Fibroblast of villous mesenchyme (primary cell): ENCODE data around the gene TOM1. TPM values are rescaled to one million over a fixed set of nuclear protein-coding genes. Genes with fewer than 3 reads are reported as not detected.
A peak's percentile ranks its signal among the peaks of the same experiment; 100 is the strongest.

Experiments
- DNase-seq: peaks from one replicate; pipeline ENCODE4 v3.0.0-alpha.2; 2010; ENCODE audit warnings: low read depth
- H3K4me3 ChIP-seq: 2 replicates; pipeline ENCODE4 v1.5.1; 2011; ENCODE audit warnings: low read depth, mild to moderate bottlenecking, low read length
- total RNA-seq: library from RNA; depleted of rRNA; stranded (reverse); fragments of >200 nt; gene quantifications from 2 replicates; pipeline ENCODE4 v1.2.3, GENCODE V29; 2012
- TF ChIP-seq, protein P1 (sequence below): IDR thresholded peaks from 2 replicates; pipeline ENCODE4 v1.5.1; 2012; ENCODE audit warnings: low read depth, mild to moderate bottlenecking, low read length; ENCODE audit not compliant: insufficient read depth

The TOM1 gene
- total RNA-seq, 1 donor, result 53.1 TPM

DNA sequence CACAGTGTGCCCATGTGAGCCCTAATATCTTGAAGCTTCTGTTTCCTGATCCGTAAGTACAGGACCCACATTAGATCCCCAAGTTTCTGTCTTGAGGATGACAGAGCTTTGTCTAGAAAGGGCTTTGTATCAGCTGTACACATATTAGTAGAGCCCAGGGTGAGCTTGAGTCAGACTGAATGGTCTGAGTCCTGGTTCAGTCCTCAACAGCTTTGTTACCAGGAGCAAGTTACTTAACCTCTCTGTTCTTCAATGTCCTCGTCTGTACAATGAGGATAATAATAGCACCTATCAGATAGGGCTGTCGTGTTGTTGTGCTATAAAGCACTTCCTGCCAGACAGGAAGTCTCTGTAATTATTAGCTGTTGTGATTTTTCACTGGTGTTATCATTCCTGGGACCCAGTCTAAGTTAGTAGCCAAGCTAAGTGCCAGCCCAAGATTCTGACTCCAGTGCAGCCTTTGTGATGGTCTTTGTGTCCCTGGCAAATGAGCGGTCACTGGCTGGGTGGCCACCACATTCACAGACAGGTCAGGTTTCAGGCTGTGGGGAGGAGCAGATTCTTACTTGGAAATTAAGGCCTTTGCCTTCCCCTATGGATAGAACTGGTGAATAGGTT, 6.8 kb downstream of the TOM1 start:
- TF ChIP-seq, protein P1, sequence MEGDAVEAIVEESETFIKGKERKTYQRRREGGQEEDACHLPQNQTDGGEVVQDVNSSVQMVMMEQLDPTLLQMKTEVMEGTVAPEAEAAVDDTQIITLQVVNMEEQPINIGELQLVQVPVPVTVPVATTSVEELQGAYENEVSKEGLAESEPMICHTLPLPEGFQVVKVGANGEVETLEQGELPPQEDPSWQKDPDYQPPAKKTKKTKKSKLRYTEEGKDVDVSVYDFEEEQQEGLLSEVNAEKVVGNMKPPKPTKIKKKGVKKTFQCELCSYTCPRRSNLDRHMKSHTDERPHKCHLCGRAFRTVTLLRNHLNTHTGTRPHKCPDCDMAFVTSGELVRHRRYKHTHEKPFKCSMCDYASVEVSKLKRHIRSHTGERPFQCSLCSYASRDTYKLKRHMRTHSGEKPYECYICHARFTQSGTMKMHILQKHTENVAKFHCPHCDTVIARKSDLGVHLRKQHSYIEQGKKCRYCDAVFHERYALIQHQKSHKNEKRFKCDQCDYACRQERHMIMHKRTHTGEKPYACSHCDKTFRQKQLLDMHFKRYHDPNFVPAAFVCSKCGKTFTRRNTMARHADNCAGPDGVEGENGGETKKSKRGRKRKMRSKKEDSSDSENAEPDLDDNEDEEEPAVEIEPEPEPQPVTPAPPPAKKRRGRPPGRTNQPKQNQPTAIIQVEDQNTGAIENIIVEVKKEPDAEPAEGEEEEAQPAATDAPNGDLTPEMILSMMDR, result no peak
- DNase-seq, result peak; percentile 42

DNA sequence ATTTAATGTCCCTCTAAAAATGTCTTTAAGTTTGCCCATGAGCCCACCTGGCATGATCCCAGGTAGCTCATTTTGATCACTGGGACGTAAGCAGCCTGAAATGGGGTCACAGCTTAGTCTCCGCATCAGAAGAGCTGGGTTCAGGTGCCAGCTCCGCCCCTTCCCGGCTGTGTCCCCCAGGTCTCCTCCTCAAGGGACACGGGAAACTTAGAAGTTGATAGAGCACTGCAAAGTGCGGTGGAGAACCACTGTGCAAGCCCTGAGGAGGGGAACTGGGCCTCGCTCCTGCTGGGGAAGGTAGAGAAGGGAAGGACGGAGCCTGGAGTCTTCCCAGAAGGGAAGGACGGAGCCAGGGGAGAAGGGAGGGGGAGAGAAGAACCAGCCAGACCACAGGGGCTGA, 7.7 kb downstream of the TOM1 start:
- TF ChIP-seq, protein P1, result no peak
- DNase-seq, result no peak
- no peak overlapping the region for H3K4me3 ChIP-seq

More for the DNA sequence above, 6.8 kb downstream of the TOM1 start:
- no peak overlapping the region for H3K4me3 ChIP-seq

DNA sequence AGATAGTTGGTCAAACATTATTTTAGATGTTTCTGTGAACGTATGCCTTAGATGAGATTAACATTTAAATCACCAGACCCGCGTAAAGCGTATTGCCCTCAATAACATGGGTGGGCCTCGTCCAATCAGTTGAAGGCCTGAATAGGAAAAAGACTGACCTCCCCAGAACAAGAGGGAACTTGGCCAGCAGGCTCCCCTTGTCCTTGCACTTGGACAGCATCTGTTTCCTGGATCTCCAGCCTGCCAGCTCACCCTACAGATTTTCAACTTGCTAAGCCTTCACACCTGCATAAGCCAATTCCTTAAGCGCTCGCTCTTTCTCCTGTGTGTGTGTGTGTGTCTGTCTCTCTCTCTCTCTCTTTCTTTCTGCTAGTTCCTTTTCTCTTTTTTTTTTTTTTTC, 8.2 kb downstream of the TOM1 start:
- no peak overlapping the region for H3K4me3 ChIP-seq
- DNase-seq, result no peak
- TF ChIP-seq, protein P1, result no peak

DNA sequence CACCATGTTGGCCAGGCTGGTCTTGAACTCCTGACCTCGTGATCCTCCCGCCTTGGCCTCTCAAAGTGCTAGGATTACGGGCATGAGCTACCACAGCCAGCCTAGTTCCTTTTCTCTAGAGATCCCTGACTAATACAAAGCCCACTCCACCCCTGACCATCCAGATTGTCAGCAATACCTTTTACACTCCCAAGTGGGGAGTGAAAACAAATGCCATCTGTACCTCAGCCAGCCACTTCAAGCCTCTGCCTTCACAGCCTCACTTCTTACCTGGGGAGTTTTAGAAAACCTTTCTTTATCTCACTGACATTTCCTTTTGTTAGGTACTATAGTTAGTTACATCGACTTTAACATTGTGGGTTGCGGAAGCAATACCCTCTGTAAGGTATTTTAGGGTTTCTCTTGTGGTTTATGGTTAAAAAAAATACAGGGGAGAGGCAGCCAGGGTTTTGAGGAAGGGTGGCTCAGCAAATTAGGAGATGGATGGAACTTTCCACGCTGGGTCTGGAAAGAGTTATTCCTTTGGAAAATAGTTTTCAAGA, 8.9 kb downstream of the TOM1 start:
- no peak overlapping the region for H3K4me3 ChIP-seq
- no peak for DNase-seq
- TF ChIP-seq, protein P1, result no peak

DNA sequence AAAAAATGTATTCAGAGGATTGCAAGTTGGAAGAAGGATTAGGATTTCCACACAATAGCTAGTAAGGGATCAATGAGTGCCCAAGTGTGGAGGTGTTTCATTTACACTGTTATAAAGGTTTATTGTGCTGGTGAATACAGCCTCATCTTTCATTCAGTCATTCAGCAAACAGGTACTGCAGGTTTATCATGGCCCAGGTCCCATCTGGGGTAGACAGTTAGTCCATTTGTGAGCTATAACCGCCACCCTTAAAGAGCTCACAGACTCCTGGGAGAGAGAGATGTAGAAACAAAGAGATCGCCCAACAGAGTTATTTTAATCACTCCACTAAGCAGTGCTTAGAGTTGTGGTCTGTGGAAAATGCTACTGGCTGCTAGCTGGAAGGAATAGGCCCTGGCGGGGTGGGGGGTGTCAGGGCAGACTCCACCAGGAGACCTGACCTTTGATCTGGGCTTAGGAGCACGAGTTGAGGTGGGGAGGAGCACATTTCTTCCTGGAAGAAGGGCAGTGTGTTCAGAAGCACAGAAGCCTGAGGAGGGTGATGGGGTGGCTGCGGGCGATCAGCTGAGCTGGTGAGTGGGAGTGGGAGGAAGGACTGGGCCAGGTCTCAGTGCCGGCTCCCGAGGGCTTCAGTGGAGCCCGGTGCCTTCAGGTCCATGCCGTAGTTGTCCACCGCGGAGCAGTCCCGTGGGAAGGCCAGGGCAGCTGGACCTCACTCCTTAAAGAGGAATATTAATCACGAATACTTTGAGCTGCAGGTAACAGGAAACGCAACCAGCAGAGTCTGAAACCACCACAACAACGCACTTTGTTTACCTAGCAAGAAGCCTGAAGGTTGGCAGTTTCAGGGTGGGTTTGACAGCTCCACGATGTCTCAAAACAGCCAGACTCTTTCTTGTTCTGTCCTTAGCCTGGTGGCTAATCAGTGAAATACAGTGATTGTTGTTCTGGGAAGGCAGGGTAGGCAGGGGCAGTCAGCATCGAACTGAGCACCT, 11.2 kb downstream of the TOM1 start:
- DNase-seq, result no peak
- no peak overlapping the region for H3K4me3 ChIP-seq
- TF ChIP-seq, protein P1, result no peak

DNA sequence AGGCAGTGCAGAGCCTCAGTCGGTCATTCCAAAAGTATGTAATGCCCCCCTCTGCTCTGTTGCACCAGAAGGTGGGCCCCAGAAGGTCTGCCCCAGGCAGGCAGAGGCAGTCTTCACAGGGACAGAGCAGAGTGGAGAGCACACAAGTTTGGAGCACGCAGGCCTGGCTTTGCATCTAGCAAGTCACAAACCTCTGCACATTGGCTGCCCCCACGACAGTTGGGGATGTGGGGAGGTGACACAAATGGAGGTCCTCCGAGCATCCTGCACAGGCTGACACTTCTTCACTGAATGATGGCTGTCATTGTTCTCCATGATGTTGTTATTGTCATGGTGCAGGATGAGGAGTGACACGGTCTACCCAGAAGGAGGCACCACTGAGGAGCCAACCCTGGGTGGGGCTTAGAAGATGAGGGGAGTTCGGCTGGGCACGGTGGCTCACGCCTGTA, 11.9 kb downstream of the TOM1 start:
- TF ChIP-seq, protein P1, result no peak
- H3K4me3 ChIP-seq, result no peak overlapping the region
- DNase-seq, result no peak
